GM21737 (cell line): ENCODE measurements around the gene ZDHHC24.

Source experiments
- ATAC-seq: cut with Tn5 transposase; IDR thresholded peaks from one replicate; pipeline ENCODE4 v1.9.1; 2021; ENCODE audit warnings: mild to moderate bottlenecking, moderate library complexity; ENCODE audit not compliant: unreplicated experiment

The ZDHHC24 gene

GRCh38 chr11:66505276-66505816, 40.5 kb downstream of the ZDHHC24 start:
- ATAC-seq = no peak

GRCh38 chr11:66498506-66498905, 47.3 kb downstream of the ZDHHC24 start:
- no peak for ATAC-seq

- no peak for ATAC-seq
Observed at GRCh38 chr11:66497206-66497605, 48.6 kb downstream of the ZDHHC24 start.

- ATAC-seq = no peak
Observed at GRCh38 chr11:66495401-66495854, 50.4 kb downstream of the ZDHHC24 start.

- no peak for ATAC-seq
Observed at GRCh38 chr11:66494935-66495334, 50.9 kb downstream of the ZDHHC24 start.

- ATAC-seq = no peak
Observed at GRCh38 chr11:66494458-66494857, 51.4 kb downstream of the ZDHHC24 start.

- ATAC-seq = no peak
Observed at GRCh38 chr11:66493130-66493529, 52.7 kb downstream of the ZDHHC24 start.

- no peak for ATAC-seq
Observed at GRCh38 chr11:66492161-66492865, 53.5 kb downstream of the ZDHHC24 start.

- no peak for ATAC-seq
Observed at GRCh38 chr11:66491315-66491935, 54.4 kb downstream of the ZDHHC24 start.

- no peak for ATAC-seq
Observed at GRCh38 chr11:66489636-66490035, 56.2 kb downstream of the ZDHHC24 start.

GRCh38 chr11:66488957-66489356, 56.9 kb downstream of the ZDHHC24 start:
- no peak for ATAC-seq

GRCh38 chr11:66484806-66485380, 61.0 kb downstream of the ZDHHC24 start:
- ATAC-seq = no peak

- peak; percentile 86 for ATAC-seq
Observed at GRCh38 chr11:66480117-66480938, 65.5 kb downstream of the ZDHHC24 start, which contains the start of gene DPP3. Gene DPP3, plus strand, starts transcription at chr11:66480434. Its CDS starts 1,767 bp downstream, at chr11:66482201.

GRCh38 chr11:66479394-66480116, 66.3 kb downstream of the ZDHHC24 start:
- no peak for ATAC-seq

- no peak for ATAC-seq
Observed at GRCh38 chr11:66478729-66479393, 67.0 kb downstream of the ZDHHC24 start.

GRCh38 chr11:66477263-66478201, 68.3 kb downstream of the ZDHHC24 start:
- ATAC-seq = no peak

GRCh38 chr11:66476841-66477251, 69.0 kb downstream of the ZDHHC24 start:
- no peak for ATAC-seq

GRCh38 chr11:66476173-66476840, 69.5 kb downstream of the ZDHHC24 start:
- ATAC-seq = no peak
